Activated CD4-positive, alpha-beta T cell treated with anti-CD3 and anti-CD28 coated beads, Interleukin-2, amount 50 U/mL, for 24 hours (primary cell): ENCODE data around the gene ACRBP.

Experiments used
- DNase-seq, 2 donors: peaks; one replicate each; pipeline ENCODE4 v3.0.0-alpha.2; 2020; ENCODE audit warnings: low read depth in 1 of 2, low spot score in 1 of 2

ACRBP gene

DNA sequence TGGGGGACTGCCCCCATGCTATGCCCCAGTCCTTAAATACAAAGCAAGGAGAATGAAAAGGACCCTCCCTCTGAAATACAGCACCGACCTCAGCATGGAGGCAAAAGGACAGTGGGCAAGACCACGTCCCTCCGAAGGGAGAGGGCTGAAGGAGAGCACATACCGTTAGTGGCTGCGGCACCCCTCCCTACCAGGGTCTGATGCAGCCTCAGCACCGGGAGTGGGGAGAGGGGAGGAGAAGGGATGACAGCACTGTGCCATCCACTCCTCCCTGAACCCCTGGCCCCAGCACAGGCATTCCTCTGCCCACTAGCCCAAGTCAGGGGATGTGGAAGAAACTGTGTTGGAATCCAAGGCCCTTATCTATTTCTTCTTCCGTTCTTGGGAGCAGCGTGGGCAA, 3.6 kb upstream of the ACRBP start:
- DNase-seq = no peak

DNA sequence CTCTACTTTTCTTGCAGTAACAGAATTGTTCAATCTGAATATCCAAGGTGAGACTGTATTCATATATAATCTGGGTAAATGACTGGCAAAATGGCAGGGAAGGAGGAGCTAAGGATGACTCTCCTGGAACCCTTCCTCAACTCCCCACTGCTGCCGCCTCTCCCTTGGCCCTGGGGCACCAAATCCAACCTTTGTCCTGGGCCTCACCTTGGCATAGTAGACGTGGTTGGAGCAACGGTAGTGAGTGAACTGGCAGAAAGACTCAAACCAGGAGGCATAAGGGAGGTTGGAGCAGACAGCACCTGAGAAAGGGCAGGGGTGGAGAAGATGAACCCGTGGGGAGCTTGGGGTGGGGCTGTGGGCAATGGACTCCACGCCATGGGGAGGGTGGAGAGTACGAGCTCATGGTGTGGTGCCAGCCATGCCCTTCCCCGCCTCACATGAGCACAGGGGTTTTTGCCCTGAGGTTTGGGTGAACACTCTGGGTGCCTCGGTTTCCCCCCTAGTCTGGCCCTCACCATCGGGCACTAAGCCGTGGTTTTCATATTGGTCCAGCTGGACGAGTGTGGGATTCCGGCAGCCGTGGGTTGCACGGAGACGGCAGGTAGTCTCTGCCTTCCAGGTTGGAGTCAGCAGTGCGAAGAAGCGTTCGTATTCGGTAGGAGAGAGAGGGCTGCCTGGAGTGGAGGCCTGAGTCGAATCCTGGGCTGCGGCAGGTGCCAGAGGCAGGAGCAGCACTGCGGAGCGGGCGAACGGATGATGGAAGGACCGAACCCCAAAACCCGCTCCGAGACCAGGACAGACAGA, 753 bp downstream of the ACRBP start:
- DNase-seq = no peak

- no peak for DNase-seq
These were observed 2.3 kb downstream of the ACRBP start for GRCh38 chr12:6644903-6645302.

DNA sequence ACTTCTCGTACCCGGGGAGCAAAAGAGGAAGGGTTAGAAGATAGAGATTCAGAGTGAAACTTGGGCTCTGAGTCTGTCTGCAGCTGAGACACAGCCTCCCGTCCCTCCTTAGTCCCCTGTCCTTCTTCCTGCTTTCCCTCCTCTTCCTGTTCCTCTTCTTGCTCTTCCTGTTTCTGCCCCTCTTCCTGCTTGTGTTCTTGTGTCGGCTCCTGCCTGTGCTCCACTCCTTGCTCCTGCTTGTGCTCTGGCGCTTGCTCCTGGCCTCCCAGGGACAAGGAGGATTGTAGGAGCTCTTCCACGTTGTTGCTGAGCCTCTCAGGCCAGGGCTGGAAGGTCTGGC, 3.0 kb downstream of the ACRBP start:
- no peak for DNase-seq

GRCh38 chr12:6643569-6644256, 3.5 kb downstream of the ACRBP start:
- no peak for DNase-seq

GRCh38 chr12:6641131-6641530, 6.1 kb downstream of the ACRBP start:
- no peak for DNase-seq

DNA sequence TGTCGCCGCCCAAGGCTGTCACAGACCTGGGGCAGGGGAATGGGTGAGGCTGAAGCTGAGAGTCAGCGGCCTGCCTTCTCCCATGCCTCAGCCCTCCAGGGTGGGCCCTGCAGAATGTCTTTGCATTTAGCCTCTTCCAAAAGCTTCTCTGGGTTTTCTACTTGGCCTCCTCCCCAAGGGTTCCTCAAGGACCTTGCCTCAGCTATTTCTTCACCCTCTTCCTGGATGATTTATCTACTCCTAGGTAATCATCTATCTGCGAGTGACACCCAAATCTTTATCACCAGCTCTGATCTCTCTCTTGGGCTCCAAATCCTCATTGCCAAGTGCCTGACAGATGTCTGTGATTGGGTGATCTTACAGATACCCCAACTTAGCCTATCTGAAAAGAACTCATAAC, 6.7 kb downstream of the ACRBP start:
- DNase-seq = no peak

- DNase-seq = no peak
These were observed 8.0 kb downstream of the ACRBP start for GRCh38 chr12:6639151-6639801.

DNA sequence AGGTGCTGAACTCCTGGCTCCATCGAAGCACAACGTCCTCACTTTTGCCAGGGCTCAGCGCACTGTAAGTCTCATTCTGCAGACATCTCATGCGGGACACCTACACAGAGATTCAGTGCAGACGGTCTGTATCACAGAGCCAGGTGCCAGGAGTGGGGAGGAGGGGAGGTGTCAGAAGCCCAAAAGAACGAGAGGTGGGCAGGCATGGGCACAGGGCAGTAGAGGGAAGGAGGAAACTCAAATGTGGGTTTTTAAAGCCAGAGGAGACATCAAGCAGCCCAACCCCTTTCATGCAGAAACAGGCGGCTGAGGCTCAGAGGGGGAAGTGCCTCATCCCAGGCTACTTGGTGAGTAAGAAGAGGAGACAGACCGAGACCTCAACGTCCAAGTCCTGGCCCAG, 8.9 kb downstream of the ACRBP start:
- no peak for DNase-seq

GRCh38 chr12:6635856-6636531, 11.2 kb downstream of the ACRBP start, which contains the start of gene LPAR5:
Gene LPAR5 (minus strand): TSS chr12:6635959. CDS start chr12:6621248, 14,711 bp downstream.
- DNase-seq = no peak

DNA sequence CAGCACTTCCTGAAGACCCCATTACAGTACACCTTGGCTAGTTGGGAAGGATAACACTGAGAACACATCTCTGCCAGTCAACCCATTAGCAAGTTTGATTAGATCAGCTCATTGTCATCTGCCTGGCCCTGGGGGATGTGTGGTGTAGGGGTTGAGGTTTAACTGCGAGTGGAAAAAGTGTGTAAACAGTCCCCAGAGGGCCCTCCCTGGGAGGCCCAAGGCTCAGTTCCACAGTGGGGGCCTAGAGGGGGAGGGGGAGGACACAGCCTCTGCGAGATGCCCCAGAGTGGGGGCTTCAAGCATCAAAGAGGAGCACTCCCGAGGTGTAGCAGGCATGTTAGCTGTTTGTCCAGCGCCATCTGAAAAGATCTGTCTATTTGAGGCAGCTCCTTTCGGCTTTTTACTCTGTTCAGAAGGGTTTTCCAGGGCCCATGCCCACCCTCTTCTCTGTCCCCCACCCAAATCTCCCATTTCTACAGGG, 11.8 kb downstream of the ACRBP start:
- DNase-seq = peak in 1 of 2 donors; percentile 61

DNA sequence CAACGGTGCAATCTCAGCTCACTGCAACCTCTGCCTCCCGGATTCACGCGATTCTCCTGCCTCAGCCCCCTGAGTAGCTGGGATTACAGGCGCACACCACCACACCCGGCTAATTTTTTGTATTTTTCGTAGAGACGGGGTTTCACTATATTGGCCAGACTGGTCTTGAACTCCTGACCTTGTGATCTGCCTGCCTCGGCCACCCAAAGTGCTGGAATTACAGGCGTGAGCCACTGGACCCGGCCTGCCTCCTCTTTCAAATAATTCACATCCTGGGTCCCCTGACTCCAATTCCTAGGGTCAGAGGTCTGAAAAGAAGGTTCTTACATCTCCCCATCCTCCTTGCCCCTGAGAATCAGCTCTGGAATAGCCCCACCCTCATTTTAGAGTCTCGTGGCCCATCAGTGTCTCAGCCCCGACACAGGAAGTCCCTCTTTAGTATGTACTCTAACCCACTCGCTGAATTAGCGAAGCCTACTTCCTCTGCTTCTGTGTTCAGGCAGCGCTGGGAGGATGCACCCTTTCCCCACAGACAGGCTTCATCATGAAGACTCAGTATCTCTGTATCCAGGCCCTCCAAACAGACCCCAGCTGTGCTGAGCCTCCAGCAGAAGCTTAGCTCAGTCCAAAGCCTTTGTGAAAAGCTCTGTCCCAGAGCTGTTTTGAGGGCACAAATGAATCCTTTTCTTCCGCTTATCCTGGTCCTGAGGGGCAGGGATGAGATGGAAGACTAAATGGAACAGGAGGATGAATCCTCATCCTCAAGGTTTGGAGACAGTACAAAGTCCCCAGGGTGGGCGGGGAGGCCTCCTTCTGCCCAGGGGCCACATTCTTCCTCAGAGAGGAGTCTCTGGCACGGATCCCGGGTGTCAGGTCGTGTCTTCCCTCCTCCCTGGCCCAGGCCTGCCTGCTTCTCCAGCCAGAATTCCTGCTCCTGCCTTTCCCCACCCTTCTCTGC, 14.9 kb downstream of the ACRBP start:
- DNase-seq = peak in 1 of 2 donors; percentile 45

DNA sequence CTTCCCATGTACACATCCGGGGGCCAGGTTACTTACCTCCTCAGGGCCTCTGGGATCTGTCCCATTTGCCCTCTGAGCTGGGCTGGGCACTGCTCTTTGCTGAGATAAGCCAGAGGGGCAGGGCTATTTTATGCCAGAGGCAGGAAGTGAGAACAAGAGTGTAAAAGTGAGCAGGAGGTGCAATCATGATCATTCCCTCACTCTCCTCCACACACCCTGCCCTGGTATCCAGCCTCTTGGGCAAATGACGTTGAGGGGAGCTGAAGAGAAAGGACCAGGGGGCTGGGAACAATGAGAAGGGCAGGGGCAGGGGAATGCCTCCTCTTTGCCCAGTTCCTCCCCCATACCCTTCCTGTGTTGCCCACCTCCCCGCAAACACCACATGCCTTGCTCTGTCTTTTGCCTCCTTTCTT, 15.7 kb downstream of the ACRBP start:
- no peak for DNase-seq

DNA sequence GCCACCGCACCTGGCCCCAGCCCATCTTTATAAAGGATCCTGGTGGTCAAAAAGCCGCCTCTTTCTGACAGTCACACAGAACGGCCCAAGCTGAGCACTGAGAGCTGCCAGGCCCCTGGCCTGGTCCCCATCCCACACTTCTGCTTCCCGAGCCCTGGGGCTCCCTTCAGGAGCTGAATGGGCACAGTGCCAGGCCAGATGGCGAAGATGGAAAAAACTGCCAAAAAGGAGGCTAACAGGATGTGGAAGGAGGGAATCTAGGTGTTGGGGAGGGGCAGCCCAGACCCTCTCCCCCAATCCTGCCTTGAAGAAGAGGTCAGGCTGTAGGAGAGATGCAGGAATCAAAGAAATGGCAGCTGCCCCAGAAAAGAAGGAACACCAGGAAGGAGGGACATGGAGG, 16.5 kb downstream of the ACRBP start:
- no peak for DNase-seq

GRCh38 chr12:6627616-6628015, 19.6 kb downstream of the ACRBP start:
- no peak for DNase-seq

DNA sequence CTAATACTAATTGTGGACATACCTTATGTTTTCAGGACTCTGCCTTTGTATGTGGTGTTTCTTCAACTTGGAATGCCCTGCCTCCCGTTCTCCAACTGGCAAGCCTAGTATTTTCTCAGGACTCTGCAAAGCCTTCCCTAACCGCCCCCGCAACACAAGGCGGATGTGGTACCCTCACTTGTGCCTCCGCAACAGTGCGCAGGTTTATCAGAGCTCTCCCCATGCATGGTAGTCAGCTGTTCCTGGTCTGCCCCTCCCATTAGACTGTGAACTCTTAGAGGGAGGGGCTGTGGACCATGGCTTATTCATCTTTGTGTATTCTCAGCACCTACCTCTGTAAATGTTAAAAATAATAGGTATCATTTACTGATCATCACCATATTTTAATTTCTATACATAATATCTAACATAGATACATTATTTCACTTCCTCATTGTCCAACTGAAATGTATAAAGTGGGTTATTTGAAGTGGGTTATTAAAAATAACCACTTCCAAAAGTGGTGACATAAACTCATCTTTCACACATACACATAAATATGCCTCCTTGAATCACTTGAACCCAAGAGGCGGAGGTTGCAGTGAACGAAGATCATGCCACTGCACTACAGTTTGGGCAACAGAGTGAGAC, 20.5 kb downstream of the ACRBP start:
- no peak for DNase-seq

- no peak for DNase-seq
These were observed 26.4 kb downstream of the ACRBP start for GRCh38 chr12:6620885-6621274.

DNA sequence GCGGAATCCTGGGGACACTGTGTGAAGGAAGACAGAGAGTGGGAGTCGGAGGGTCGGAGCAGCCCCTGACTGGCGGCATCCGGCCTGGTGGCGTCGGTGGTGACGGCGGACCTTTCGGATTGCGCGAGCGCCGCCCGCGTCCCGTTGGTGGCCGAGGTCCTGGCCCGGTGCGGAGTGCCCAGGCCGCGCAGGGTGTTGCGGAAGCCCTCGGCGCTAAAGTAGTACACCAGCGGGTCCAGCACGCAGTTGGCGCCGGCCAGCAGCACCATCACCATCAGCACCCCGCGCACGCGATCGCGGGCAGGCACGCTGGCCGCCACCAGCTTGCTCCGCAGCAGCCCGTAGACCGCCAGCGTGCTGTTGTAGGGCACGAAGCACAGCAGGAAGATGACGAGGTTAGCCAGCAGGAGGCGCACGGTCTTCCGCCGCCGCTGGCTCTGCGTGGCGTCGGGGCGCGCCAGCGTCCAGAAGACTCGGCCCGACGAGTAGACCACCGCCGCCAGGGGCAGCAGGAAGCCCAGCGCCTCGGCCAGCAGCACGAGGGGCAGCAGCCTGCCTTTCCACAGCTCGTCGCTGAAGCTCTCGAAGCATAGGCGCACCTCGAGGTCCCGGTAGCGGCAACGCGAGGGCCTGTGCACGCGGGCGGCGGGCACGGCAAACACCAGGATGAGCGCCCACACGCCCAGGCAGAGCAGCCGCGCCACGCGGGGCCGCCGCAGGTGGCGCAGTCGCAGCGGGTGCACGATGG, 26.9 kb downstream of the ACRBP start:
- no peak for DNase-seq
